GM21367 (cell line): ENCODE data around the gene VASH1.

Experiments
- ATAC-seq: cut with Tn5 transposase; IDR thresholded peaks from one replicate; pipeline ENCODE4 v1.9.1; 2021; ENCODE audit not compliant: unreplicated experiment

The VASH1 gene

GRCh38 chr14:76742185-76742584 lies 19.1 kb upstream of the VASH1 start:
- ATAC-seq = no peak

- ATAC-seq = no peak
Measured at GRCh38 chr14:76742966-76743365, 18.3 kb upstream of the VASH1 start.

GRCh38 chr14:76752744-76753143 lies 8.5 kb upstream of the VASH1 start:
- no peak for ATAC-seq

GRCh38 chr14:76753541-76754198 lies 7.6 kb upstream of the VASH1 start:
- no peak for ATAC-seq

GRCh38 chr14:76754586-76754985 lies 6.7 kb upstream of the VASH1 start:
- no peak for ATAC-seq

- ATAC-seq = no peak
Measured at GRCh38 chr14:76755610-76756370, 5.5 kb upstream of the VASH1 start.

GRCh38 chr14:76756371-76756750 lies 4.9 kb upstream of the VASH1 start:
- no peak for ATAC-seq

GRCh38 chr14:76759589-76759988 lies 1.7 kb upstream of the VASH1 start:
- no peak for ATAC-seq

- ATAC-seq = no peak
Measured at GRCh38 chr14:76760331-76761135, 735 bp upstream of the VASH1 start.

- no peak for ATAC-seq
Measured at GRCh38 chr14:76761960-76762410, 717 bp downstream of the VASH1 start.

- ATAC-seq = no peak
Measured at GRCh38 chr14:76762411-76763095, 1.3 kb downstream of the VASH1 start.

- no peak for ATAC-seq
Measured at GRCh38 chr14:76763096-76764041, 2.1 kb downstream of the VASH1 start.

GRCh38 chr14:76765461-76765931 lies 4.2 kb downstream of the VASH1 start:
- no peak for ATAC-seq

GRCh38 chr14:76767681-76768656 lies 6.7 kb downstream of the VASH1 start:
- no peak for ATAC-seq

GRCh38 chr14:76768671-76769500 lies 7.6 kb downstream of the VASH1 start:
- no peak for ATAC-seq

- ATAC-seq = no peak
Measured at GRCh38 chr14:76769636-76770292, 8.5 kb downstream of the VASH1 start.
